Stimulated activated CD4-positive, alpha-beta T cell treated with anti-CD3 and anti-CD28 coated beads, Interleukin-4, amount 100 ng/mL, for 1 hour (primary cell): Measurements from ENCODE around the gene ATXN10.
"Not testable (repeated sequence)": the region's sequence is repeated elsewhere in the genome, so short reads cannot be mapped to it uniquely, and the experiment has no call there.

Source experiments
- DNase-seq: peaks from one replicate; pipeline ENCODE4 v3.0.0-alpha.2; 2020

ATXN10 gene

GRCh38 chr22:45790401-45790800 lies 118.8 kb downstream of the ATXN10 start:
- DNase-seq, result no peak

DNA sequence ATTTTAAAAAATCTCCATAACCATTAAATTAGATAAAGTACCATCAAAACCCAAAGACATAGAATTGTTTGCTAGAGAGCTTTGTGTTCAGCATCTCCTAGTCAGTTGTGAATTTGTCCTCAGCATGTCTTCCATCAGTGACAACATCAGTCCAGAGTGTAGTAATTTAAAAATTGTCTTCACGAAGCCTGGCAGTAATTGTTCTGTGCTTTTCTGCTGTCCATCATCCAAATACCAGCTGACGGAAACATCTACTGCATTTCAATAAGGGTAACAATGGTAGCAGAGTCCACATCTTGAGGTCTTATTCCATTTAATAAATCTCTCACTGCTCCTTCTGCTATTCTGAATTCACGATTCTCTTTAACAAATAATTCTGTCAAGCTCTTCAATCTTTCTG lies 121.5 kb downstream of the ATXN10 start:
- DNase-seq, result no peak

DNA sequence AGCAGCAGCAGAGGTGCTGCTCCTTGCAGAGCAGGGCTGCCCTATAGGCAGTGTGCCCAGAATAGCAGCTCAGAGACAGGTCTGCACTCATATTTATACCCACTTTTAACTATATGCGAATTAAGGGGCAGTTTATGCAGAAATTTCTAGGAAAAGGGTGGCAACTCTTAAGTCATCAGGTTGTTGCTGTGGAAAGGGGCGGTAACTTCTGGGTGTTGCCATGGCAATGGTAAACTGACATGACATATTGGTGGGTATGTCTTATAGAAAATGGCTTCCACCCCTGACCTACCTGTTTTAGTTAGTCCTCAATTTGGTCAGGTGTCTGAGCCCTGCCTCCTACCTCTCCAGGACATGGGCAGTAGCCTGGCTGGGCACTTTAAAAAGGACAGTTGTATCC lies 122.3 kb downstream of the ATXN10 start:
- no peak for DNase-seq

DNA sequence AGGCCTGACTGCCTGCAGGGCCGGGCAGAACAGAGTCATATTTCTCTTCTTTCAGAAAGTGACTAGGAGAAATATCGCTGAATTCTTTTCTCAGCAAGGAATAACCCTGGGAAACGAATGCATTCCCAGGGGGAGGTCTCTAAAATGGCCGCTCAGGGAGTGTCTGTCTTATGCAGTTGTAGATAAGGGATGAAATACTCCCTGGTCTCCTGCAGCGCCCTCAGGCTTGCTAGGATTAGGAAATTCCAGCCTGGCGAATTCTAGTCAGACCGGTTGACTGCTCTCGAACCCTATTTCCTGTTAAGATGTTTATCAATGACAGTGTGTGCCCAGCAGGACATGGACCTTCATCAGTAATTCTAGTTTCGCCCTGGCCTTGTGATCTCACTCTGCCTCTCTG lies 124.4 kb downstream of the ATXN10 start:
- not testable (repeated sequence) for DNase-seq

GRCh38 chr22:45799291-45799690 lies 127.7 kb downstream of the ATXN10 start:
- DNase-seq, result no peak

DNA sequence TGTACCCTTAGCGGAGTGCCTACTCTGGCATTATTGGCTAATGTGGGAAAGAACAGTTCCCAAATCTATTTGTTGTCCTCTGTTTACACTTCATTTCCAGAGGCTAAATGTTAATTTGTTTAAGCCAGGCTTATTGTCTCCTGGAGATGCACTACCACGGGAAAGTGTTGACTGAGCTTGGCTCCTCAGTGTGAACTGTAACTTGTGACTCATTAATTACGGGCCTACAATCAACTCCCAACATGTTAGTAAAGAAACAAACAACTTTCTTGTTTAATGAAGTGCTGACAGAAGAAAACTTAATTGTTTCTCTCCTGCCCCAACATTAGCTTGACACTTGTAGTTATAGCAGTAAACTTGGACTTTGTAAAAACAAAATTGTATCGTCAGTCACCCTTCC lies 130.4 kb downstream of the ATXN10 start:
- DNase-seq, result no peak

GRCh38 chr22:45804319-45804985 lies 132.8 kb downstream of the ATXN10 start:
- no peak for DNase-seq

GRCh38 chr22:45804986-45805325 lies 133.3 kb downstream of the ATXN10 start:
- DNase-seq, result no peak

- no peak for DNase-seq
Observed at GRCh38 chr22:45805413-45805812, 133.8 kb downstream of the ATXN10 start.

DNA sequence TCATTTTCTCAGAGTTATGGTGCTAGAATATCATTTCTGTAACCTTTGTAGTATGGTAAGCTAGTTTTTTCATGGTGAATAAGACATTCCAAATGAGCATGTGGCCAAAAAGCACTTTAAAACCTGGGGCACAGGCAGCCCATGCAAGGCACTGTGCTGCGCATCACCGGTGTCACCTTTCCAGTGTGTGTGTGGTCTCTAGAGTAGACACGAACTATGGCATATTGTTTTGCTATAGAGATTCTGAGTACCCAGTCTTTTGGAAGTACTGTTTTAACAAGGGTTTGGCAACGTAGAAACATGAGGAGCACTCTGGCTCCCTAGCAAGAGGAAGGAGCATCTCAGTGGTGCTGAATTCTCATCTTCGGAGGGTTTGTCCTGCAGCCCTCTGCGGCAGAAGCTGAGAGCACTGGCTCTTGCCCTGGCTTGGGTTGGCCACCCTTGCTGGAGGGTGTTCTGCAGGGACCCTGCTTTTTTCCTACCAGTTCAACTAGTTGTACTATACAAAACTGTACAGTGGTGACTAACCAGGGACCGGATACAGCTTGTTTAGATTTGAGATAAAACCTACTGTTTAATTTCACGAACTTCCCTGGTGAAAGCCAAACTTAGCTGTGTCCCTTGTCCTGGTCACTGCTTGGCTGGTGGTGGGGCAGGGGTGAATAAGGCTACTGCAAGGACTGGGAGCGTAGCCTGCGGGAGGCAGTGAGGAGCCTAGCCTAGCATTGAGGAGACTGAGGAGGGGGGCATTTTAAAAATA lies 135.7 kb downstream of the ATXN10 start:
- no peak for DNase-seq

GRCh38 chr22:45812910-45813309 lies 141.3 kb downstream of the ATXN10 start:
- no peak for DNase-seq

DNA sequence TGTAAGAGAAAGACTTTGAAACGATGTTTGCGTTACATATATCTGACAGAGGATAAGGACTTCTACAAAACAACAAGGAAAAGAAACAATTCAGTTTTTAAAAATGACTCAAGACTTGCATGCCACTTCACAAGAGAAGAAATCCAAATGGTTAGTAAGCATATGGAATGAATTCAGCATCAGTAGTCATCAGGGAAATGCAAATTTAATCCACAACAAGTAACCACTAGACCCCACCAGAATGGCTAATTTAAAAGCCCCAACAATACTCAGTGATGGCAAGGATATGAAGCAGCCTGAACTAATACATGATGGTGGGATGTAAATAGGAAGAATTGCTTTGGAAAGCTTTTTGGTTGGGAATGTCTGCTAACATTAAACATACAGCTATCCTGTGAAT lies 142.6 kb downstream of the ATXN10 start:
- DNase-seq, result no peak

DNA sequence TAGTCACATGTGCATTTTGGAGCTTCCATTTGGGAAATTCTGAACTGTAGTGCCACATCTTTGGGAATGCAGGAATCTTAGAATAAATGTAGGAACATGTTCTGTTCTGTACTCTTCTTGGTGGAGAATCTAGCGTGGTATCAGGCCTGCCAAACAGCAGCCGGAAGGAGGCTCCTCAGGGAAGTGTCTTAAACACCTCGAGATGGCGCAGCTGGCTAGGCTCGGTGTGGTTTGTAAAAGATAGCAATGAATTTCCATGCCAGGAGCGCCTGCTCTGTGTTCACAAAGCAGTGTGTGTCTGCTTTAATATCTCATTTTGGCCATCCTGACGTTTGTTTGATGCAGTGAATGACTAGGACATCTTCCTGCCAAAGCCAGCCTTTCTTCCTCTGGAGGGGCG lies 145.1 kb downstream of the ATXN10 start:
- DNase-seq, result no peak

DNA sequence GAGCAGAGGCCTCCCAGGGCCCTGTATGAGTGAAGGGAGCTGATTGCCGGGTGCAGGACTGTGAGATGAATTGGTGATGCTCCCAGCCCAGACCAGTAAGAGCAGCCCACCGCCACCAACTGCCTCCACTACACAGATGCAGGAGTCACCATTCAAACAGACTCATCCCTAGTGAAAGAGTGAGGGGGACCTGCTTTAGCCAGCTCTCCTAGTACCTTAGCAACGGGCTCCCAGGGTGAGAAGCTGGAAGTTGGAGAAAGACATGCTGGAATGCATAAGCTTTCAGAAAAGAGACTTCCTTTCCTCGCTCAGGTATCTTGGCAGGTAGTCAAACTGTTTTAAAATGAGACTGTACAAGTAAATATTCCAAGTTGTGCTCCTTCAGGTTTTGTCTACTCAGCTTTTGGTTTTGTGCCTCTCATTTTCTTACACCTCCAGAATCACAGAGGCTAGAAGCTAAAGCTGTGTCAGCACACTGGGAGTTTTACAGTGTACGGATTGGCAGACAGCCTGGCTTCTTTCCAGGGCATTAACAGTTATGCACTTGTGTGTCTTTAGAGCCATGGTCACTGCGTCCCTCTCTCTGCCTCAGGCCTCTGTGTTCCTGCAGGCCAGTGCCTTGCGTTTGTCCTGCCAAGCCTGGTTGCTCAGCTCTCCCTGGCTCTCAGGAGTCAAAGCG lies 146.2 kb downstream of the ATXN10 start:
- DNase-seq, result no peak

DNA sequence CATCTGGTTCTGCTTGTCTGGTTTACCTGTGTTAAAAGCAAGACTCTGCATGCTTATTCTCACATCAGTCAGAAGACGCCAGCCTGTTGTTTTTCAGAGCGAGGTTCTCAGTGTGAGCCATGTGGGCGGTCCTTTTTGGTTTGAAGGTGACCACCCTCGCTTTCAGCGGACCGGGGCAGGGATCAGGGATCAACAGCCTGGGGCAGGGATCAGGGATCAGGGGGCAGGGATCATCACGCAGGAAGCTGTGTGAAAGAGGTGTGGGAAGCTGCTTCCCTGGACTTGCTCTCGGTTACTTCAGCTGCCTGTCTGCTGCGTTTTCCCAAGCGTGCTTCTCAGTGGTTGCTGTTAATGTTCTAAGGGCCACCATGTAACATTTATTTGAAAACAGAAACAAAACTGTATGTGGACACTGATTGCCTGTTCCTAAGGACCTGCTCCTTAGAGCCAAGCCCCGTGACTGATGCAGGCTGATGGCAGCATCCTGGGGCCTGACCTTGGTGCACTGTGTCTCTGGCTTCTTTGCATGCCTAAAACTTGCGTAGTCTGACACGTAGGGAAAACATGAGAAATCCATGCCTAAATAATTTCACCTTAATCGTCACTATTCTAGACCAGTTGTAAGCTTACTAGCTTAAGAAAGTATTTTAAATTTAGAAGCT lies 146.9 kb downstream of the ATXN10 start:
- DNase-seq, result no peak

- DNase-seq, result no peak
Observed at GRCh38 chr22:45819305-45819704, 147.7 kb downstream of the ATXN10 start.

GRCh38 chr22:45823336-45823735 lies 151.7 kb downstream of the ATXN10 start:
- no peak for DNase-seq

- no peak for DNase-seq
Observed at GRCh38 chr22:45826520-45826919, 154.9 kb downstream of the ATXN10 start.

DNA sequence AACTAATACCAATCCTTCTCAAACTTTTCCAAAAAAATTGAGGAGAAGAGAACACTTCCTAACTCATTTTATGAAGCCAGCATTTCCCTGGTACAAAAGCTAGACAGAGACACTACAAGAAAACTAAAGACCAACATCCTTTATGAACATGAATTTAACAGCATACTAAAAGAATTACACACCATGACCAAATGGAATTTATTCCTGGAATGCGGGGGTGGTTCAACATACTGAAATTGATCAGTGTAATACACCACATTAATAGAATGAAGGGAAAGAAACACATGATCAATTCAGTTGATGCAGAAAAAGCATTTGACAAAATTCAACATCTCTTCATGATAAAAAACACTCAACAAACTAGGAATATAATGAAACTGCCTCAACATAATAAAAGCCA lies 157.2 kb downstream of the ATXN10 start:
- DNase-seq, result no peak

DNA sequence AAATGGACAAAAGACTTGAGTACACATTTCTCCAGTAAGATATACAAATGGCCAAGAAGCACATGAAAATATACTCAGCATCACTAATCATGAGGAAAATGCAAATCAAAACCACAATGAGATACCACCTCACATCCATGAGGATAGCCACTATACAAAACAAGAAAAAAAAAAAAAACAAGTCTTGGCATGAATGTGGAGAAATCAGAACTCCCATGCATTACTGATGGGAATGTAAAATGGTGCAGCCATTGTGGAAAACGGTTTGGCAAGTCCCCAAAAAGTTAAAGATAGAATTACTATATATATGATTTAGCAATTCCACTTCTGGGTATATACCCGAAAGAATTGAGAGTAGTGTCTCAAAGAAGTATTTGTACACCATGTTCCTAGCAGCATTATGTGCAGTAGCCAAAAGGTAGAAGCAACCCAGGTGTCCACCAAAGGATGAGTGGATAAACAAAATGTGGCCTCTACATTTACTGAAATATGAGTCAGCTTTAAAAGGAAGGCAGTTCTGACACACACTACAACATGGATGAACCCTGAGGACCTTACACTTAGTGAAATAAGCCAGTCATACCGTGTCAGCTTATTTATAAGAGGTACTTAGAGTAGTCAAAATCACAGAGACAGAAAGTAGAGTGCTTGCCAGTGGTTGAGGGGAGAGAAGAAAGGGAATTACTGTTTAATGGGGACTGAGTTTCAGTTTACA lies 159.1 kb downstream of the ATXN10 start:
- DNase-seq, result no peak

- no peak for DNase-seq
Observed at GRCh38 chr22:45831394-45831793, 159.8 kb downstream of the ATXN10 start.

DNA sequence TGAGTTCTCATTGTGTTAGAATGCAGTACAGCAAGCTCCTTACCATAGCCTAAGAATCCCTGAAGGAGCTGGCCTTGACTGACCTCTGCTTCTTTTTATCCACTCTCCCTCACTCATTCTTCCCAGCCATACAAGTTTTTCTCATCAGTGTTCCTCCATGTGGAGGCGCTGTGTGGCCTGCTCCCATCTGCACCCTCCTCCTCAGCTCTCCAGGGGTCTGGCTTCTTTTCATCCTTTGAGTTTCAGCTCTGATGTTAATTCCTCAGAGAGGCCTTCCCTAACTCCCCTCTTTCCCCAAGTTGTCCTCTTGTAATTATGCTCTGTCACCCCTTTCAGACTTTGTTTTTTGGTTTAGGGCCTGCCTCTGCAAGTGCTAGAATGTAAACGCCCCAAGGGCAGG lies 160.5 kb downstream of the ATXN10 start:
- no peak for DNase-seq

GRCh38 chr22:45832959-45833580 lies 161.4 kb downstream of the ATXN10 start:
- DNase-seq, result no peak
